Liver (tissue), 9 donors: ENCODE results near the gene MAP3K13. TPM values are rescaled to one million over a fixed set of nuclear protein-coding genes. Genes with fewer than 3 reads are reported as not detected.

Source experiments
- DNase-seq: peaks from one replicate; pipeline ENCODE4 v3.0.0-alpha.2; 2017; ENCODE audit warnings: low spot score
- H3K27ac ChIP-seq, 2 donors: one replicate each; pipeline ENCODE4 v1.7.0; 2013; ENCODE audit warnings: inconsistent platforms in 2 of 2, low read length in 2 of 2, control low read depth in 1 of 2, low read depth in 1 of 2, mild to moderate bottlenecking in 1 of 2
- H3K27me3 ChIP-seq, 4 donors: one replicate each; pipeline versions ENCODE4 v1.6.1 to v1.7.0; 2013; ENCODE audit warnings: low read length in 3 of 4, inconsistent platforms in 1 of 4, mild to moderate bottlenecking in 1 of 4, moderate library complexity in 1 of 4; ENCODE audit not compliant: control insufficient read depth in 4 of 4, insufficient read depth in 4 of 4
- H3K36me3 ChIP-seq, 4 donors: one replicate each; pipeline versions ENCODE4 v1.6.1 to v1.7.0; 2013; ENCODE audit warnings: low read length in 3 of 4, mild to moderate bottlenecking in 3 of 4, low read depth in 1 of 4, moderate library complexity in 1 of 4; ENCODE audit not compliant: control insufficient read depth in 4 of 4, insufficient read depth in 3 of 4
- H3K4me1 ChIP-seq, 4 donors: one replicate each; pipeline versions ENCODE4 v1.6.1 to v1.7.0; 2013; ENCODE audit warnings: low read length in 3 of 4, mild to moderate bottlenecking in 3 of 4, moderate library complexity in 1 of 4; ENCODE audit not compliant: control insufficient read depth in 4 of 4, insufficient read depth in 4 of 4
- H3K4me3 ChIP-seq, 3 donors: one replicate each; pipeline versions ENCODE4 v1.6.1 to v1.7.0; 2013; ENCODE audit warnings: low read length in 3 of 3, control low read depth in 1 of 3, low read depth in 1 of 3, mild to moderate bottlenecking in 1 of 3
- H3K9ac ChIP-seq, 2 donors: one replicate each; pipeline ENCODE4 v1.7.0; 2013; ENCODE audit warnings: low read length in 2 of 2, mild to moderate bottlenecking in 2 of 2, moderate library complexity in 2 of 2, control low read depth in 1 of 2, low read depth in 1 of 2
- H3K9me3 ChIP-seq, 4 donors: one replicate each; pipeline versions ENCODE4 v1.6.1 to v1.7.0; 2013; ENCODE audit warnings: low read length in 3 of 4; ENCODE audit not compliant: control insufficient read depth in 4 of 4
- EGR1 ChIP-seq, 2 donors: IDR thresholded peaks; 2 replicates each; pipeline ENCODE4 v1.6.1; 2016 to 2018; ENCODE audit warnings: antibody characterized with exemption in 2 of 2, low read depth in 2 of 2
- FOXA1 ChIP-seq: IDR thresholded peaks from 2 replicates; pipeline ENCODE4 v1.6.1; 2016; ENCODE audit warnings: antibody characterized with exemption
- FOXA2 ChIP-seq: IDR thresholded peaks from 2 replicates; pipeline ENCODE4 v1.6.1; 2016; ENCODE audit warnings: antibody characterized with exemption
- GABPA ChIP-seq, 2 donors: IDR thresholded peaks in 1 of 2; conservative IDR thresholded peaks in 1 of 2; 2 replicates each; pipeline ENCODE4 v1.6.1; 2016; ENCODE audit warnings: antibody characterized with exemption in 2 of 2, mild to moderate bottlenecking in 1 of 2, moderate library complexity in 1 of 2
- HNF4A ChIP-seq, 2 donors: conservative IDR thresholded peaks; 2 replicates each; pipeline ENCODE4 v1.6.1; 2016; ENCODE audit warnings: antibody characterized with exemption in 2 of 2, mild to moderate bottlenecking in 2 of 2
- HNF4G ChIP-seq: IDR thresholded peaks from 2 replicates; pipeline ENCODE4 v1.6.1; 2016; ENCODE audit warnings: antibody characterized with exemption
- JUND ChIP-seq, 2 donors: IDR thresholded peaks; 2 replicates each; pipeline ENCODE4 v1.6.1; 2016; ENCODE audit warnings: antibody characterized with exemption in 2 of 2
- NR2F2 ChIP-seq: IDR thresholded peaks from 2 replicates; pipeline ENCODE4 v1.6.1; 2016; ENCODE audit warnings: antibody characterized with exemption
- RAD21 ChIP-seq, 2 donors: IDR thresholded peaks; 2 replicates each; pipeline ENCODE4 v1.6.1; 2016; ENCODE audit warnings: antibody characterized with exemption in 2 of 2, mild to moderate bottlenecking in 2 of 2
- RXRA ChIP-seq, 2 donors: IDR thresholded peaks; 2 replicates each; pipeline ENCODE4 v1.6.1; 2017 to 2018; ENCODE audit warnings: antibody characterized with exemption in 2 of 2, mild to moderate bottlenecking in 1 of 2
- SP1 ChIP-seq: IDR thresholded peaks from 2 replicates; pipeline ENCODE4 v1.6.1; 2018; ENCODE audit warnings: antibody characterized with exemption, mild to moderate bottlenecking
- TAF1 ChIP-seq: conservative IDR thresholded peaks from 2 replicates; pipeline ENCODE4 v1.6.1; 2016; ENCODE audit warnings: antibody characterized with exemption, mild to moderate bottlenecking
- YY1 ChIP-seq: IDR thresholded peaks from 2 replicates; pipeline ENCODE4 v1.6.1; 2016; ENCODE audit warnings: antibody characterized with exemption, mild to moderate bottlenecking
- WGBS: extraction: QIAGEN DNeasy Blood & Tissue Kit; methylation state at CpG from one replicate; pipeline ENCODE4 v1.1.7; 2013; 5-methylcytosine and 5-hydroxymethylcytosine counted together
- polyA plus RNA-seq, 2 donors: library from polyadenylated mRNA; stranded (reverse) in 1 of 2; unstranded in 1 of 2; fragments of 200-250 nt in 1 of 2; fragments of >200 nt in 1 of 2; fragmentation: Nextera tagmentation in 1 of 2; extraction: Ambion mirVana in 1 of 2; gene quantifications; one replicate each; pipeline versions ENCODE4 v1.2.1 to v1.2.3, GENCODE V29; 2013 to 2015
- total RNA-seq, 2 donors: library from RNA; depleted of rRNA; stranded (reverse); fragments of >200 nt; gene quantifications; one replicate each; pipeline ENCODE4 v1.2.3, GENCODE V29; 2014
- TF ChIP-seq, protein P1 (sequence below): IDR thresholded peaks from 2 replicates; pipeline ENCODE4 v1.6.1; 2016; ENCODE audit warnings: antibody characterized with exemption, mild to moderate bottlenecking
- TF ChIP-seq, protein P2 (sequence below): fragments of 150-350 bp; IDR thresholded peaks from 2 replicates; pipeline ENCODE4 v1.5.1; 2017; ENCODE audit warnings: improper control_type of control experiment, low read depth, low read length; ENCODE audit not compliant: missing input control
- TF ChIP-seq, protein P3 (sequence below): IDR thresholded peaks from 2 replicates; pipeline ENCODE4 v1.6.1; 2016; ENCODE audit warnings: antibody characterized with exemption
- TF ChIP-seq, protein P4 (sequence below): IDR thresholded peaks from 2 replicates; pipeline ENCODE4 v1.6.1; 2016; ENCODE audit warnings: antibody characterized with exemption
- donor health status: healthy.
- donor health status: healthy.
- donor health status: healthy.
- donor health status: healthy.
- donor health status: healthy.

MAP3K13 gene
- total and polyA plus RNA-seq, 4 donors: 11.3 to 38.1 (median 26.5) TPM

DNA sequence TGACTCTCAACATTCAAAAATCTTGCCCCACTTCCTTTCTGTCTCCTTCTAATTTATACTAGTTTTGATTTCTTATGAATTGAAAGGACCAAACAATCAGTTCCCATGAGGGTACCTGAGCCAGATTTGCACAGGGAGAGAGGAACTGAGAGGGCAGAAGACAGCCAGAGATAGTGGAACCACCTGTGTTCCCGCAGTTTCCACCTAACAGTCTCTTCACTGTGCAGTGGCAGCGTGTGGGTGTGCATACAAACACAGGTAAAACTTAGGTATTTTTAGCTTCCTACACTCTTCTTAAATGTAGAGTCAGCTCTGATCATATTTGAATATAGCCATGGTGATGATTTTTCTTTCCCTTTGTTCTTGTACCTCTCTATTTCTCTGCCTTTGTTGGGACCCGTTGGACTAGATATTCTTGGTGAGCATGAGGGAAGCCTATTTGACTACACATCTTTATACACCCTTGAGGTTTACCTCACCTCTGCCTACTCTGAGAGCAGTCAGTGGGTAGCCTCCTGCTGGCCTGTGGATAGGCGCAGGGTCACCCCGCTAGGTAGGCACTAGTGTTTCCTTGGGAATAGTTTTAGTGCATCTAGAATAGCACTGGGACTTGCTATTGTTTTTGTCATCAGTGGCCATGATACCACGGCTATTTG is 58.8 kb downstream of the MAP3K13 start:
- DNase-seq: no peak
- no peaks in the 10 kb centered on the region for H3K27me3 ChIP-seq
- H3K27ac ChIP-seq: no peak overlapping the region
- WGBS: 95% methylated on average over 6 of the region's 6 CpGs
- H3K4me1 ChIP-seq: peaks cover 2 to 17% (median 9%) of the 10 kb centered on the region in 4 donors
- TF ChIP-seq, protein P1, sequence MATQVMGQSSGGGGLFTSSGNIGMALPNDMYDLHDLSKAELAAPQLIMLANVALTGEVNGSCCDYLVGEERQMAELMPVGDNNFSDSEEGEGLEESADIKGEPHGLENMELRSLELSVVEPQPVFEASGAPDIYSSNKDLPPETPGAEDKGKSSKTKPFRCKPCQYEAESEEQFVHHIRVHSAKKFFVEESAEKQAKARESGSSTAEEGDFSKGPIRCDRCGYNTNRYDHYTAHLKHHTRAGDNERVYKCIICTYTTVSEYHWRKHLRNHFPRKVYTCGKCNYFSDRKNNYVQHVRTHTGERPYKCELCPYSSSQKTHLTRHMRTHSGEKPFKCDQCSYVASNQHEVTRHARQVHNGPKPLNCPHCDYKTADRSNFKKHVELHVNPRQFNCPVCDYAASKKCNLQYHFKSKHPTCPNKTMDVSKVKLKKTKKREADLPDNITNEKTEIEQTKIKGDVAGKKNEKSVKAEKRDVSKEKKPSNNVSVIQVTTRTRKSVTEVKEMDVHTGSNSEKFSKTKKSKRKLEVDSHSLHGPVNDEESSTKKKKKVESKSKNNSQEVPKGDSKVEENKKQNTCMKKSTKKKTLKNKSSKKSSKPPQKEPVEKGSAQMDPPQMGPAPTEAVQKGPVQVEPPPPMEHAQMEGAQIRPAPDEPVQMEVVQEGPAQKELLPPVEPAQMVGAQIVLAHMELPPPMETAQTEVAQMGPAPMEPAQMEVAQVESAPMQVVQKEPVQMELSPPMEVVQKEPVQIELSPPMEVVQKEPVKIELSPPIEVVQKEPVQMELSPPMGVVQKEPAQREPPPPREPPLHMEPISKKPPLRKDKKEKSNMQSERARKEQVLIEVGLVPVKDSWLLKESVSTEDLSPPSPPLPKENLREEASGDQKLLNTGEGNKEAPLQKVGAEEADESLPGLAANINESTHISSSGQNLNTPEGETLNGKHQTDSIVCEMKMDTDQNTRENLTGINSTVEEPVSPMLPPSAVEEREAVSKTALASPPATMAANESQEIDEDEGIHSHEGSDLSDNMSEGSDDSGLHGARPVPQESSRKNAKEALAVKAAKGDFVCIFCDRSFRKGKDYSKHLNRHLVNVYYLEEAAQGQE: no peak
- TF ChIP-seq TAF1 (no peak), FOXA1 (no peak), FOXA2 (no peak), RXRA (IDR thresholded peaks at IDR 0.05) (no peak), HNF4A (conservative IDR thresholded peaks at IDR 0.05) (no peak), NR2F2 (no peak), JUND (IDR thresholded peaks at IDR 0.05) (no peak), SP1 (no peak), EGR1 (IDR thresholded peaks at IDR 0.05; ENCODE audit: low read depth in 2 of 2) (no peak), YY1 (no peak), HNF4G (no peak), GABPA (IDR thresholded peaks at IDR 0.05 in 1 of 2, conservative IDR thresholded peaks at IDR 0.05 in 1 of 2) (no peak), RAD21 (IDR thresholded peaks at IDR 0.05) (no peak)
- TF ChIP-seq, protein P2, sequence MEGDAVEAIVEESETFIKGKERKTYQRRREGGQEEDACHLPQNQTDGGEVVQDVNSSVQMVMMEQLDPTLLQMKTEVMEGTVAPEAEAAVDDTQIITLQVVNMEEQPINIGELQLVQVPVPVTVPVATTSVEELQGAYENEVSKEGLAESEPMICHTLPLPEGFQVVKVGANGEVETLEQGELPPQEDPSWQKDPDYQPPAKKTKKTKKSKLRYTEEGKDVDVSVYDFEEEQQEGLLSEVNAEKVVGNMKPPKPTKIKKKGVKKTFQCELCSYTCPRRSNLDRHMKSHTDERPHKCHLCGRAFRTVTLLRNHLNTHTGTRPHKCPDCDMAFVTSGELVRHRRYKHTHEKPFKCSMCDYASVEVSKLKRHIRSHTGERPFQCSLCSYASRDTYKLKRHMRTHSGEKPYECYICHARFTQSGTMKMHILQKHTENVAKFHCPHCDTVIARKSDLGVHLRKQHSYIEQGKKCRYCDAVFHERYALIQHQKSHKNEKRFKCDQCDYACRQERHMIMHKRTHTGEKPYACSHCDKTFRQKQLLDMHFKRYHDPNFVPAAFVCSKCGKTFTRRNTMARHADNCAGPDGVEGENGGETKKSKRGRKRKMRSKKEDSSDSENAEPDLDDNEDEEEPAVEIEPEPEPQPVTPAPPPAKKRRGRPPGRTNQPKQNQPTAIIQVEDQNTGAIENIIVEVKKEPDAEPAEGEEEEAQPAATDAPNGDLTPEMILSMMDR: no peak
- TF ChIP-seq, protein P3, sequence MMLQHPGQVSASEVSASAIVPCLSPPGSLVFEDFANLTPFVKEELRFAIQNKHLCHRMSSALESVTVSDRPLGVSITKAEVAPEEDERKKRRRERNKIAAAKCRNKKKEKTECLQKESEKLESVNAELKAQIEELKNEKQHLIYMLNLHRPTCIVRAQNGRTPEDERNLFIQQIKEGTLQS: no peak
- H3K4me3 ChIP-seq: no peak overlapping the region
- no peaks in the 10 kb centered on the region for H3K9me3 ChIP-seq
- H3K36me3 ChIP-seq: no peaks in the 10 kb centered on the region
- H3K9ac ChIP-seq: no peak overlapping the region

DNA sequence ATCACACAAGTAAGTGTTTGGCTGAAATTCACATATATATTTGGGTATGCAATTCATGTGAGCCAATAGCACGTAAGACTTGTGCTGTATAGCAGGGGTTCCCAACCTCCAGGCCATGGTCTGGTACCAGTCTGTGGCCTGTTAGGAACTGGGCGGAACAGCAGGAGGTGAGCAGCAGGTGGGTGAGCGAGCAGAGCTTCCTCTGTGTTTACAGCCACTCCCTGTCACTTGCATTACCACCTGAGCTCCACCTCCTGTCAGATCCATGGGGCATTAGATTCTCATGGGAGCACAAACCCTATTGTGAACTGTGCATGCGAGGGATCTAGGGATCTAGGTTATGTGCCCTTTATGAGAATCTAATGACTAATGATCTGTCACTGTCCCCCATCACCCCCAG is 59.7 kb downstream of the MAP3K13 start:
- no peak overlapping the region for H3K27ac ChIP-seq
- H3K9me3 ChIP-seq: no peaks in the 10 kb centered on the region
- no peak for TF ChIP-seq FOXA2
- no peak for TF ChIP-seq JUND (IDR thresholded peaks at IDR 0.05)
- TF ChIP-seq, protein P4, sequence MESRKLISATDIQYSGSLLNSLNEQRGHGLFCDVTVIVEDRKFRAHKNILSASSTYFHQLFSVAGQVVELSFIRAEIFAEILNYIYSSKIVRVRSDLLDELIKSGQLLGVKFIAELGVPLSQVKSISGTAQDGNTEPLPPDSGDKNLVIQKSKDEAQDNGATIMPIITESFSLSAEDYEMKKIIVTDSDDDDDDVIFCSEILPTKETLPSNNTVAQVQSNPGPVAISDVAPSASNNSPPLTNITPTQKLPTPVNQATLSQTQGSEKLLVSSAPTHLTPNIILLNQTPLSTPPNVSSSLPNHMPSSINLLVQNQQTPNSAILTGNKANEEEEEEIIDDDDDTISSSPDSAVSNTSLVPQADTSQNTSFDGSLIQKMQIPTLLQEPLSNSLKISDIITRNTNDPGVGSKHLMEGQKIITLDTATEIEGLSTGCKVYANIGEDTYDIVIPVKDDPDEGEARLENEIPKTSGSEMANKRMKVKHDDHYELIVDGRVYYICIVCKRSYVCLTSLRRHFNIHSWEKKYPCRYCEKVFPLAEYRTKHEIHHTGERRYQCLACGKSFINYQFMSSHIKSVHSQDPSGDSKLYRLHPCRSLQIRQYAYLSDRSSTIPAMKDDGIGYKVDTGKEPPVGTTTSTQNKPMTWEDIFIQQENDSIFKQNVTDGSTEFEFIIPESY: no peak
- no peaks in the 10 kb centered on the region for H3K27me3 ChIP-seq
- H3K4me1 ChIP-seq: peaks cover 2 to 17% (median 9%) of the 10 kb centered on the region in 4 donors
- DNase-seq: no peak
- no peak overlapping the region for H3K4me3 ChIP-seq
- no peaks in the 10 kb centered on the region for H3K36me3 ChIP-seq
- WGBS: 88% methylated on average over 4 of the region's 4 CpGs
- no peak overlapping the region for H3K9ac ChIP-seq
